Esophagus muscularis mucosa (tissue), 3 donors: ENCODE measurements around the gene CAMK2G.

Experiments
- POLR2A ChIP-seq: fragments of 450-650 bp; IDR thresholded peaks from one replicate; pipeline ENCODE4 v1.6.1; 2017; ENCODE audit warnings: antibody characterized with exemption, moderate library complexity, mild to moderate bottlenecking, low read depth
- POLR2AphosphoS5 ChIP-seq, 2 donors: sonication (generic); formaldehyde crosslinking; IDR thresholded peaks; one replicate each; pipeline ENCODE4 v1.6.1; 2017; ENCODE audit warnings: antibody characterized with exemption in 2 of 2
- TF ChIP-seq, protein P1 (sequence below), 3 experiments: fragments of 200-600 bp in 2 of 3; fragments of 450-650 bp in 1 of 3; sonication (generic) in 2 of 3; IDR thresholded peaks; one replicate each; pipeline ENCODE4 v1.5.1; 2017 to 2019; ENCODE audit warnings: antibody characterized with exemption in 3 of 3, mild to moderate bottlenecking in 2 of 3, moderate library complexity in 1 of 3

DNA sequence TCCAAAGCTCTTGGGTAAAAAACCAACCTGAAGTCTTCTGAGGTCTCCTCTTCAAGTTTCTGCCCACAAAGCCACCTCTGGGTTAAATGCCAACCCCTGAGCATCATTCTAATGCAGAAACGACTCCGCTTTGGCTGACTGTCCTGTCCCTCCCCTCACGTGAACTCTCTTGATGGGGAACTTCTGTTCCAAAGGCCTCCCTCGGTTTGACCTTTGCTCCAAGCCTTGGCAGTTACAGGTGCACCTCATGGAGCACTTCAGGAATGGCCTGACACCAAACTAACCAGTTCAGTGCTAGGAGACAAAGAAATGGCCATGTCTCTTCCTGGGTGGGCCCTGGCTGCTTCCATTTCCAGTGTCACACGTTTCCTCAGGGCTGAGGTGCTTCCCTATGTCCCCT, 20.0 kb downstream of the CAMK2G start:
- TF ChIP-seq, protein P1, sequence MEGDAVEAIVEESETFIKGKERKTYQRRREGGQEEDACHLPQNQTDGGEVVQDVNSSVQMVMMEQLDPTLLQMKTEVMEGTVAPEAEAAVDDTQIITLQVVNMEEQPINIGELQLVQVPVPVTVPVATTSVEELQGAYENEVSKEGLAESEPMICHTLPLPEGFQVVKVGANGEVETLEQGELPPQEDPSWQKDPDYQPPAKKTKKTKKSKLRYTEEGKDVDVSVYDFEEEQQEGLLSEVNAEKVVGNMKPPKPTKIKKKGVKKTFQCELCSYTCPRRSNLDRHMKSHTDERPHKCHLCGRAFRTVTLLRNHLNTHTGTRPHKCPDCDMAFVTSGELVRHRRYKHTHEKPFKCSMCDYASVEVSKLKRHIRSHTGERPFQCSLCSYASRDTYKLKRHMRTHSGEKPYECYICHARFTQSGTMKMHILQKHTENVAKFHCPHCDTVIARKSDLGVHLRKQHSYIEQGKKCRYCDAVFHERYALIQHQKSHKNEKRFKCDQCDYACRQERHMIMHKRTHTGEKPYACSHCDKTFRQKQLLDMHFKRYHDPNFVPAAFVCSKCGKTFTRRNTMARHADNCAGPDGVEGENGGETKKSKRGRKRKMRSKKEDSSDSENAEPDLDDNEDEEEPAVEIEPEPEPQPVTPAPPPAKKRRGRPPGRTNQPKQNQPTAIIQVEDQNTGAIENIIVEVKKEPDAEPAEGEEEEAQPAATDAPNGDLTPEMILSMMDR (IDR thresholded peaks at IDR 0.05): no peak
- no peak for TF ChIP-seq POLR2AphosphoS5 (IDR thresholded peaks at IDR 0.05)
- no peak for TF ChIP-seq POLR2A
